GM10248 (cell line): ENCODE data around the gene PABPC1L.

Experiments used
- CTCF ChIA-PET: fragments of 300-600 bp; sonication (Branson Sonifier 250); formaldehyde crosslinking; extraction: SDS; loops from one replicate; lab custom pipeline; 2021; ENCODE audit warnings: antibody characterized with exemption; lab: Yijun Ruan, JAX
- POLR2A ChIA-PET: fragments of 350-650 bp; sonication (Branson Sonifier 250); formaldehyde crosslinking; extraction: SDS; loops from one replicate; lab custom pipeline; 2020; ENCODE audit warnings: antibody characterized with exemption; lab: Yijun Ruan, JAX
- DNase-seq: peaks from one replicate; pipeline ENCODE4 v3.0.0; 2012; ENCODE audit errors: extremely low spot score
- TF ChIP-seq, protein P1 (sequence below): IDR thresholded peaks from 2 replicates; pipeline ENCODE4 v1.5.1; 2012; ENCODE audit warnings: mild to moderate bottlenecking, low read depth; ENCODE audit errors: extremely low read depth, missing control alignments, control extremely low read depth

The PABPC1L gene

DNA sequence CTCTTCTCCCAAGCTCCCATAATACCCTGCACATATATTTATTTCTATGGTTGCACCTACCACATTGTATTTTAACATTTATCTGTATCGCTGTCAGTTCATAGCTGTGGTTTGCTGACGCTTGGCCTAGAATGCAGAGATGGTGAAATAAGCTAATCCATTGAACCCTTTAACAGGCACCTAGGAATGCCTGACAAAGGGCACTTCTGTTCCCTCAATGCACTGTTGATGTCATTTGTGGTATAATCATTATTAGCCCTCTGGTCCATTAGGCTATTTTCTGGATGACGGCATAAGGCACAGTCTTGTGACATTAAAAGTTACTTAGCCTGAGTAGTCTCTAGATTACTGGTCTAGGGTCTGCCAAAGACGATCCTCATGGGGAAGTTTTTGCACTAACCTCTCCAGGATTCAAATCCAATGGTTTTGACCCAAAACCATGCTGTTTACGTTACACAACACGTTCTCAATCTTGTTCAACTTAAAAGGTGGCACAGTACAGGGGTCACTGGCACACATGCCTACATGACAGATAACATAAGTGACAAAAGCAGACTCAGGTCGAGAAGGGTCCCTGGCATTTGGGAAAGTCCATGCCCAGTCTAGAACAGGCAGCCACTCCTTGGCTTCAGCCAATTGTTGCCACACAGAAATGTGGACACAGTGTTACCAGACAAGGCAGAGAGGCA lies 26.5 kb upstream of the PABPC1L start:
- no peak for DNase-seq
- TF ChIP-seq, protein P1, sequence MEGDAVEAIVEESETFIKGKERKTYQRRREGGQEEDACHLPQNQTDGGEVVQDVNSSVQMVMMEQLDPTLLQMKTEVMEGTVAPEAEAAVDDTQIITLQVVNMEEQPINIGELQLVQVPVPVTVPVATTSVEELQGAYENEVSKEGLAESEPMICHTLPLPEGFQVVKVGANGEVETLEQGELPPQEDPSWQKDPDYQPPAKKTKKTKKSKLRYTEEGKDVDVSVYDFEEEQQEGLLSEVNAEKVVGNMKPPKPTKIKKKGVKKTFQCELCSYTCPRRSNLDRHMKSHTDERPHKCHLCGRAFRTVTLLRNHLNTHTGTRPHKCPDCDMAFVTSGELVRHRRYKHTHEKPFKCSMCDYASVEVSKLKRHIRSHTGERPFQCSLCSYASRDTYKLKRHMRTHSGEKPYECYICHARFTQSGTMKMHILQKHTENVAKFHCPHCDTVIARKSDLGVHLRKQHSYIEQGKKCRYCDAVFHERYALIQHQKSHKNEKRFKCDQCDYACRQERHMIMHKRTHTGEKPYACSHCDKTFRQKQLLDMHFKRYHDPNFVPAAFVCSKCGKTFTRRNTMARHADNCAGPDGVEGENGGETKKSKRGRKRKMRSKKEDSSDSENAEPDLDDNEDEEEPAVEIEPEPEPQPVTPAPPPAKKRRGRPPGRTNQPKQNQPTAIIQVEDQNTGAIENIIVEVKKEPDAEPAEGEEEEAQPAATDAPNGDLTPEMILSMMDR: no peak
- CTCF ChIA-PET: interaction anchor here (1.0 to 1.4 kb wide), 3 partner anchors 16 to 198 kb away, joined by 3 to 4 read pairs (median 3); no protein-coding TSS in a partner anchor
- POLR2A ChIA-PET: no interaction called here

DNA sequence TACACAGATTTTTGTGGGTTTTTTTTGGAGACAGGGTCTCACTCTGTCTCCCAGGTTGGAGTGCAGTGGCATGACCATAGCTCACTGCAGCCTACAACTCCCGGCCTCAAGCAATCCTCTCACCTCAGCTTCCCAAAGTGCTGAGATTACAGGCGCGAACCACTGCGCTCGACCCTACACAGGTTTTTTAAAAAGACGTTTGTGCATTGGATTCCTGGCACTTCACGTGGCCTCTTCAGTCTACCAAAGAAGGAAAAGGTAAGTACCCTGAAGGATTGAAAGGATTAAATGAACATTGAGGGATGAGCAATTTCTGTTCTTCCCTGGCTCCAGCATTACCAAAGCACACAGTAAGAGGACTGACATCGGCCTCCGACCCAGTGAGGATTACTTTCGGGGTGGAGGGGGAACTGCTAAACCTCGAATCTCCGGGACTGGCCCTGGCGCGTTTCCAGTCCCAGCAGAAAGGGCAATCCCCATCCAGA lies 24.9 kb upstream of the PABPC1L start:
- DNase-seq: no peak
- TF ChIP-seq, protein P1: no peak
- POLR2A ChIA-PET: interaction anchor here (0.8 kb wide), 1 partner anchor 12 kb away, joined by 3 read pairs; no protein-coding TSS in a partner anchor
- CTCF ChIA-PET: interaction anchor here (1.0 to 1.2 kb wide), 2 partner anchors 18 to 211 kb away, joined by 3 read pairs; no protein-coding TSS in a partner anchor

DNA sequence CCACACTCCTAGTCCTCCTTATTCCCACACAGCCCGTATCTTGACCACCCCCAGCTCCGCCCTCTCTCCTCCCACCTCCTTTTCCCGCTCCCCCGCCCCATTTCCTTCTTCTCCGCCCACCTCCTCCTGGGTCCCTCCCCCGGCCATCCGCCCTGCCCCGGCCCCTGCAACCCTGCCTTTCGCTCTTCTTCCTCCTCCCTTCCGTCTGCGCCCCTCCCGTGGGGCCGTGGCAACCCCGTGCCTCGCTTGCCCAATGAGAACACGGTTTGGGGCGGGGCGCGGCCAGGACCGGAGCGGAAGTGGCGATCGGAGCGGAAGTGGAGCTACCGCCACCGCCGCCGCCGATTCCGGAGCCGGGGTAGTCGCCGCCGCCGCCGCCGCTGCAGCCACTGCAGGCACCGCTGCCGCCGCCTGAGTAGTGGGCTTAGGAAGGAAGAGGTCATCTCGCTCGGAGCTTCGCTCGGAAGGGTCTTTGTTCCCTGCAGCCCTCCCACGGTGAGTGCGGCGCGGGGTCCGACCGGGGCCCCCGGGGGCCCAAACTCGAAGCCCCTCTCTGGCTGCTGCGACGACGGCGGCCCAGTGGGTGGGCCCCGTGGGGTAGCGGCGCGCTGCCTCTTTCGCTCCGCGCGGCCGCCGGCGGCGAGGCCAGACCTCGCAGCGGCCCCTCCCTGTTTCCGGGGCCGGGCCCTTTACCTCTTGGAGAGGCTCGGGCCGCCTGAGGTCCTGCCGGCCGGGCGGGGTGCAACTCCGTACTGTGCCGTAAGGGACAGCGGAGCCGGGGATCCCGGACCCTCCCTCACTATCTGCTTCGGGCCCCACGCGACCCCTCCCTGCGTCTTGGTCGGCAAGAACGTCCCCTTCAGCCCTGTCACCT lies 24.2 kb upstream of the PABPC1L start, which contains the start of gene YWHAB:
Gene YWHAB, plus strand, starts transcription at position 314 of the 874 bp plus-strand sequence. CDS start 15,829 bp downstream, outside the sequence.
- DNase-seq: peak; percentile 98
- ChIA-PET CTCF (interaction anchor here (1.0 kb wide), 1 partner anchor 211 kb away, joined by 3 read pairs; no protein-coding TSS in a partner anchor), POLR2A (interaction anchor here (0.7 to 0.8 kb wide), 2 partner anchors 11 to 31 kb away, joined by 3 read pairs; no protein-coding TSS in a partner anchor)
- TF ChIP-seq, protein P1: no peak

DNA sequence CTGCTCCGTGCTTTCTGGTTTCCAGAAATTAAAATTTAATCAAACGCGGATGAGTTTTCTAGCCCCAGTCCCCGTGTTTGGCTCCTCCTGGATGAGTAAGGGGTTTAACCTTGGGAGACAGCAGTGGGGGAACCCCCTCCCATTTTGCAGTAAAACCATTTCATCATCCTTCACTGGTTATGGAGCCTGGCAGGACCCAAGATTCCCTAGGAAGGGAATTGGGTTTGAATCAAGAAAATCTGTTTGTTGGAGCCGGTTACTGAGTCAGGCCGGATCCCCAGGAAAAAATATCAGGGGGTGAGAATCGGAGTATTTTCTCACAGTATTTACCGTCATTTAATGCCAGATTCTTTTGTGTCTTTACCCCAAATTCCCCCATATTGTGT lies 23.6 kb upstream of the PABPC1L start:
- ChIA-PET CTCF (no interaction called here), POLR2A (interaction anchor here (0.7 kb wide), 1 partner anchor 31 kb away, joined by 3 read pairs; no protein-coding TSS in a partner anchor)
- TF ChIP-seq, protein P1: no peak
- no peak for DNase-seq

DNA sequence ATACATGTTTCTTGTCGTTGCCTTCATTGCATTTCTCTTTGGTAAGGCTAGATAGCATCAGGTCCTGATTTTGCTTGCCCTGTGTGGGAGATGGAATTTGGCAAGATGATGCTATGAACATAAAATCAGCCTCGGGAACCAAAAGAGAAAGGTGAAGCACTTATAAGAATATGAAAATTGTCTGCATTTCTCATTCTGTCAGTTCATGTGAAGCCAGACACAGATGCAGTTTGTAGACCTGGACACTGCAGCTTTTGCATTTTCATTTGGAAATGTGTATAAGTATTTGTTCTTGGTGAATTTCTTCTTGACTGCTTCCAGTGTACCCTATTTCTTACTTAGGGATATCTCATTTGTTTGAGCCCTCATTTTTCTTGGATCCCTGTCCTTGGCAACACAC lies 23.0 kb upstream of the PABPC1L start:
- ChIA-PET POLR2A (no interaction called here), CTCF (no interaction called here)
- DNase-seq: no peak
- TF ChIP-seq, protein P1: no peak

DNA sequence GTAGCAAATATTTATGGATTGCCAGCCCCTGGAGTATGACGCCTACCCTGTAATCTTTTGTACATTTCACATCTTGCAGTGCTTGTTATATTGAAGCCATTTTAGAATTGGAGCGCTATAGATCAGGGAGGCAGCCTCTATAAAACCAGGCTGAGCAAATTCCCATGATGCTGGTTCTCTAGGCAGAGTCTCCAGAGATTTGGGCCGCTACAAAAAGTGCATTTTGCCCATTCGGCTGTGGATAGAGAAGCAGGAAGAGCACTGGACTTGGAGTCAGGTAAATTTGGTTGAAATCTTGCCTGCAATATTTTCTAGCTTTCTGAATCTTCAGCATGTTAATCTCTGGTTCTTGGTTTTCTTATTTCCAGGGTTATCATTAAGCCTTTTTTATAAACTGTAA lies 22.4 kb upstream of the PABPC1L start:
- DNase-seq: no peak
- ChIA-PET CTCF (interaction anchor here (0.8 to 1.6 kb wide), 8 partner anchors 9 to 209 kb away, joined by 3 to 7 read pairs (median 4); no protein-coding TSS in a partner anchor), POLR2A (no interaction called here)
- TF ChIP-seq, protein P1: no peak
